Endothelial cell of umbilical vein (primary cell): Measurements from ENCODE around the gene CCRL2. TPM values are rescaled to one million over a fixed set of nuclear protein-coding genes. Genes with fewer than 3 reads are reported as not detected.

Source experiments
- BruUV-seq: library from RNA; stranded (reverse); fragments of 400-500 nt; replicated peaks from 2 replicates; lab custom pipeline; 2021; lab: Mats Ljungman, UMichigan
- CTCF ChIA-PET: fragments of 300-600, 350-600 bp; sonication (Branson Sonifier 250); formaldehyde crosslinking; loops from one replicate; lab custom pipeline; 2021; ENCODE audit warnings: antibody characterized with exemption, inconsistent platforms; lab: Charles Lee
- POLR2A ChIA-PET: fragments of 300-600, 350-600 bp; sonication (Branson Sonifier 250); formaldehyde crosslinking; loops from one replicate; lab custom pipeline; 2021; ENCODE audit warnings: antibody characterized with exemption, inconsistent platforms; lab: Charles Lee
- DNase-seq: peaks from one replicate; pipeline ENCODE4 v3.0.0-alpha.2; 2011; ENCODE audit warnings: low read depth, low spot score
- FAIRE-seq: peaks from 2 replicates; lab custom pipeline; 2011; peaks lifted over from hg19 to GRCh38; lab: Jason Lieb, UNC
- H2AFZ ChIP-seq: 2 replicates; pipeline ENCODE4 v1.6.0; 2012; ENCODE audit warnings: low read depth, low read length, control low read depth, inconsistent platforms
- H3K27ac ChIP-seq: 2 replicates; pipeline ENCODE4 v1.5.1; 2011; ENCODE audit warnings: low read depth, mild to moderate bottlenecking, control low read depth, low read length, moderate library complexity; ENCODE audit not compliant: insufficient read depth
- H3K27me3 ChIP-seq, 2 experiments: 2 replicates each; pipeline versions ENCODE4 v1.6.0 to v1.6.1; 2011; ENCODE audit warnings: low read length in 2 of 2, mixed read lengths in 1 of 2; ENCODE audit not compliant: control insufficient read depth in 2 of 2, insufficient read depth in 2 of 2
- H3K36me3 ChIP-seq, 2 experiments: 2 replicates in 1 of 2; 3 replicates in 1 of 2; pipeline ENCODE4 v1.5.1; 2011; ENCODE audit warnings: low read length in 2 of 2, mild to moderate bottlenecking in 1 of 2, moderate library complexity in 1 of 2; ENCODE audit not compliant: control insufficient read depth in 2 of 2, insufficient read depth in 2 of 2; ENCODE audit errors: extremely low read depth in 1 of 2
- H3K4me1 ChIP-seq: 3 replicates; pipeline ENCODE4 v1.5.1; 2011; ENCODE audit warnings: mild to moderate bottlenecking, low read length; ENCODE audit not compliant: control insufficient read depth, insufficient read depth; ENCODE audit errors: extremely low read depth
- H3K4me2 ChIP-seq: 2 replicates; pipeline ENCODE4 v1.6.1; 2011; ENCODE audit warnings: low read length, control low read depth, mixed read lengths; ENCODE audit not compliant: insufficient read depth
- H3K4me3 ChIP-seq, 3 experiments: fragments of 200-600 bp in 1 of 3; sonication (generic), shearing (Covaris generic) in 1 of 3; replicated peaks in 1 of 3; 2 replicates each; pipeline ENCODE4 v1.5.1; 2011 to 2016; ENCODE audit warnings: control low read depth in 3 of 3, low read length in 3 of 3, mild to moderate bottlenecking in 2 of 3, inconsistent platforms in 1 of 3, low read depth in 1 of 3, moderate library complexity in 1 of 3; ENCODE audit not compliant: insufficient read depth in 1 of 3
- H3K79me2 ChIP-seq: 2 replicates; pipeline ENCODE4 v1.6.0; 2012; ENCODE audit warnings: low read length, inconsistent platforms; ENCODE audit not compliant: control insufficient read depth, insufficient read depth
- H3K9ac ChIP-seq: replicated peaks from 2 replicates; pipeline ENCODE3; 2011; ENCODE audit warnings: low read length, control low read depth; ENCODE audit not compliant: insufficient read depth; ENCODE audit errors: extremely low read depth
- H3K9me1 ChIP-seq: replicated peaks from 3 replicates; pipeline ENCODE4 v1.6.0; 2011; ENCODE audit warnings: mild to moderate bottlenecking, low read length; ENCODE audit not compliant: control insufficient read depth, insufficient read depth; ENCODE audit errors: extremely low read depth
- H3K9me3 ChIP-seq: replicated peaks from 2 replicates; pipeline ENCODE4 v1.5.1; 2012; ENCODE audit warnings: low read length, inconsistent platforms; ENCODE audit not compliant: control insufficient read depth, insufficient read depth
- H4K20me1 ChIP-seq: replicated peaks from 2 replicates; pipeline ENCODE3; 2011; ENCODE audit warnings: mild to moderate bottlenecking, low read length; ENCODE audit not compliant: control insufficient read depth, insufficient read depth; ENCODE audit errors: extremely low read depth
- EZH2 ChIP-seq: IDR thresholded peaks from 2 replicates; pipeline ENCODE4 v1.6.1; 2012; ENCODE audit warnings: borderline replicate concordance, low read depth, mild to moderate bottlenecking, moderate library complexity, low read length, inconsistent platforms; ENCODE audit not compliant: severe bottlenecking
- FOS ChIP-seq: IDR thresholded peaks from 2 replicates; pipeline ENCODE4 v1.6.1; 2011; ENCODE audit warnings: mild to moderate bottlenecking, low read length, moderate library complexity, borderline replicate concordance; ENCODE audit not compliant: insufficient read depth
- GATA2 ChIP-seq: IDR thresholded peaks from 2 replicates; pipeline ENCODE4 v1.7.0; 2011; ENCODE audit warnings: low read depth, mild to moderate bottlenecking, moderate library complexity, mixed read lengths, low read length; ENCODE audit not compliant: insufficient read length, insufficient read depth
- JUN ChIP-seq: IDR thresholded peaks from 2 replicates; pipeline ENCODE4 v1.6.1; 2011; ENCODE audit warnings: borderline replicate concordance, low read depth; ENCODE audit not compliant: insufficient read length, insufficient read depth
- MYC ChIP-seq: IDR thresholded peaks from one replicate; pipeline ENCODE4 v1.6.1; 2011; ENCODE audit warnings: mild to moderate bottlenecking, low read depth, low read length
- POLR2A ChIP-seq: IDR thresholded peaks from 2 replicates; pipeline ENCODE4 v1.6.1; 2012; ENCODE audit warnings: low read depth, mild to moderate bottlenecking, control low read depth, low read length
- POLR2AphosphoS5 ChIP-seq: IDR thresholded peaks from 2 replicates; pipeline ENCODE4 v1.6.1; 2012; ENCODE audit warnings: low read depth, mild to moderate bottlenecking, control low read depth, low read length, moderate library complexity; ENCODE audit not compliant: insufficient read depth
- dilution Hi-C: fragments of 300-500 bp; cut with MboI; formaldehyde crosslinking; loops from one replicate; pipeline ENCODE4 v1.15.0; 2019; ENCODE audit warnings: low sequenced_read_pairs; ENCODE audit not compliant: extremely low pct_ligation_motif_present
- intact Hi-C: fragments of 100-400 bp; cut with micrococcal nuclease; formaldehyde crosslinking; loops from one replicate; pipeline ENCODE4 v1.10.0; 2022
- polyA plus RNA-seq, 4 experiments: library from polyadenylated mRNA; depleted of rRNA in 3 of 4; stranded (reverse) in 3 of 4; unstranded in 1 of 4; fragments of >200 nt; gene quantifications; 2 replicates each; pipeline versions ENCODE4 v1.2.1 to v1.2.3, GENCODE V29; 2011 to 2012; ENCODE audit warnings: missing spikeins in 1 of 4
- total RNA-seq: library from RNA; stranded (reverse); gene quantifications from 2 replicates; pipeline ENCODE4 v1.2.3, GENCODE V29; 2021
- TF ChIP-seq, protein P1 (sequence below), 2 donors: IDR thresholded peaks; 1 replicate in 1 of 2; 2 replicates in 1 of 2; pipeline ENCODE4 v1.5.1; 2011; ENCODE audit warnings: low read length in 2 of 2, mild to moderate bottlenecking in 2 of 2, moderate library complexity in 2 of 2, control low read depth in 1 of 2, inconsistent platforms in 1 of 2, low read depth in 1 of 2; ENCODE audit not compliant: insufficient read depth in 1 of 2; ENCODE audit errors: extremely low read depth in 1 of 2
- TF ChIP-seq, protein P2 (sequence below): IDR thresholded peaks from 2 replicates; pipeline ENCODE4 v1.6.1; 2011; ENCODE audit not compliant: insufficient read depth, insufficient read length

CCRL2 gene
- total and polyA plus RNA-seq, 2 donors (not counting 3 experiments of a cell fraction or from before 2014, with no cell fraction given): 6.4 to 6.6 TPM

DNA sequence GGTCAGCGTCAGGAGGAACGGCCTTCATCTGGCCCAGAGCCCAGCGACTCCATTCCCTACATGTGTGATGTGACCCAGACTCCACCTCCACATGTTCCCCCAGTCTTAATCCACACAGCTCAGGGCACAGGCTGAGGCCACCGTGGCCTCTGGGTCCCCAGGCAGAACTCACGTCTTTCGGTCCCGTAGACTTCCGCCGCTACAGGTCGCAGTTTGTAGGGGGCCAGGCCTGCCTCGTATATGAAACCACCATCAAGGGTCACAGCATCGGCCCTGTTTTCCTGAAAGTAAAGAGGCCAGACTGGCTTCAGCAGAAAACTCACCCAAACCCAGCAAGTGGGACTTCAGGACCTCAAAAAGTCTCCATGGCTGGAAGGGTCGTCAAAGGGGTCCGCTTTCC, 49.1 kb downstream of the CCRL2 start:
- POLR2A ChIA-PET: no interaction called here
- dilution Hi-C loops: no loop called here
- intact Hi-C loops: no loop called here
- no peak for DNase-seq
- BruUV-seq: no TSS peak
- CTCF ChIA-PET: no interaction called here
- Histone ChIP-seq H3K79me2 (no peaks in the 10 kb centered on the region), H3K9me1 (no peaks in the 10 kb centered on the region), H3K27me3 (peaks cover 0 to 8% of the 10 kb centered on the region in 2 experiments), H3K27ac (no peak overlapping the region), H3K4me2 (no peak overlapping the region), H3K4me3 (no peak overlapping the region), H3K9me3 (no peaks in the 10 kb centered on the region), H3K4me1 (no peaks in the 10 kb centered on the region), H4K20me1 (no peaks in the 10 kb centered on the region), H3K36me3 (no peaks in the 10 kb centered on the region), H3K9ac (no peak overlapping the region), H2AFZ (no peak overlapping the region)
- FAIRE-seq: no peak
- no peak for TF ChIP-seq EZH2
- TF ChIP-seq GATA2: no peak
- no peak for TF ChIP-seq MYC
- TF ChIP-seq, protein P1, sequence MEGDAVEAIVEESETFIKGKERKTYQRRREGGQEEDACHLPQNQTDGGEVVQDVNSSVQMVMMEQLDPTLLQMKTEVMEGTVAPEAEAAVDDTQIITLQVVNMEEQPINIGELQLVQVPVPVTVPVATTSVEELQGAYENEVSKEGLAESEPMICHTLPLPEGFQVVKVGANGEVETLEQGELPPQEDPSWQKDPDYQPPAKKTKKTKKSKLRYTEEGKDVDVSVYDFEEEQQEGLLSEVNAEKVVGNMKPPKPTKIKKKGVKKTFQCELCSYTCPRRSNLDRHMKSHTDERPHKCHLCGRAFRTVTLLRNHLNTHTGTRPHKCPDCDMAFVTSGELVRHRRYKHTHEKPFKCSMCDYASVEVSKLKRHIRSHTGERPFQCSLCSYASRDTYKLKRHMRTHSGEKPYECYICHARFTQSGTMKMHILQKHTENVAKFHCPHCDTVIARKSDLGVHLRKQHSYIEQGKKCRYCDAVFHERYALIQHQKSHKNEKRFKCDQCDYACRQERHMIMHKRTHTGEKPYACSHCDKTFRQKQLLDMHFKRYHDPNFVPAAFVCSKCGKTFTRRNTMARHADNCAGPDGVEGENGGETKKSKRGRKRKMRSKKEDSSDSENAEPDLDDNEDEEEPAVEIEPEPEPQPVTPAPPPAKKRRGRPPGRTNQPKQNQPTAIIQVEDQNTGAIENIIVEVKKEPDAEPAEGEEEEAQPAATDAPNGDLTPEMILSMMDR (IDR thresholded peaks at IDR 0.05; ENCODE audit: extremely low read depth in 1 of 2, insufficient read depth in 1 of 2, low read depth in 1 of 2, low read length in 2 of 2): no peak
- no peak for TF ChIP-seq JUN
- TF ChIP-seq, protein P2, sequence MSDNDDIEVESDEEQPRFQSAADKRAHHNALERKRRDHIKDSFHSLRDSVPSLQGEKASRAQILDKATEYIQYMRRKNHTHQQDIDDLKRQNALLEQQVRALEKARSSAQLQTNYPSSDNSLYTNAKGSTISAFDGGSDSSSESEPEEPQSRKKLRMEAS: no peak
- TF ChIP-seq FOS: no peak
- no peak for TF ChIP-seq POLR2AphosphoS5
- TF ChIP-seq POLR2A: no peak

Other genes with a start within 250 kb of the CCRL2 start
- not detected in 2 replicates for gene CCR1, start 198.9 kb upstream of the CCRL2 start, total RNA-seq
- not detected in 2 replicates for gene CCR1, start 198.9 kb upstream of the CCRL2 start, polyA plus RNA-seq
- not detected in 2 replicates for gene CCR3, start 164.8 kb upstream of the CCRL2 start, total RNA-seq
- gene CCR3, start 164.8 kb upstream of the CCRL2 start, polyA plus RNA-seq: not detected in 2 replicates
- gene CCR2, start 53.1 kb upstream of the CCRL2 start, total RNA-seq: not detected in 2 replicates
- not detected in 2 replicates for gene CCR2, start 53.1 kb upstream of the CCRL2 start, polyA plus RNA-seq
- gene CCR5, start 36.3 kb upstream of the CCRL2 start, total RNA-seq: not detected in 2 replicates
- not detected in 2 replicates for gene CCR5, start 36.3 kb upstream of the CCRL2 start, polyA plus RNA-seq
- not detected in 2 replicates for gene LTF, start 57.6 kb downstream of the CCRL2 start, total RNA-seq
- gene LTF, start 57.6 kb downstream of the CCRL2 start, polyA plus RNA-seq: not detected in 2 replicates
- gene RTP3, start 90.7 kb downstream of the CCRL2 start, total RNA-seq: not detected in 2 replicates
- 0.06 TPM in 1 of 2 replicates, not detected in the other for gene RTP3, start 90.7 kb downstream of the CCRL2 start, polyA plus RNA-seq
- 0.39 and 0.73 TPM in 2 replicates for gene LRRC2, start 159.0 kb downstream of the CCRL2 start, total RNA-seq
- gene LRRC2, start 159.0 kb downstream of the CCRL2 start, polyA plus RNA-seq: 0.08 and 0.14 TPM in 2 replicates
- gene FAM240A, start 205.3 kb downstream of the CCRL2 start, total RNA-seq: not detected in 2 replicates
- gene FAM240A, start 205.3 kb downstream of the CCRL2 start, polyA plus RNA-seq: not detected in 2 replicates